Tibial nerve (tissue), 4 donors: Measurements from ENCODE around the gene SMARCD3. TPM values are rescaled to one million over a fixed set of nuclear protein-coding genes. Genes with fewer than 3 reads are reported as not detected.

Experiments used
- DNase-seq, 2 donors: peaks; one replicate each; pipeline ENCODE4 v3.0.0-alpha.2; 2019; ENCODE audit warnings: low spot score in 2 of 2
- H3K27ac ChIP-seq, 4 donors: fragments of 200-600 bp; sonication (generic) in 3 of 4; one replicate each; pipeline ENCODE4 v1.5.1; 2017 to 2019; ENCODE audit warnings: mild to moderate bottlenecking in 1 of 4
- H3K27me3 ChIP-seq, 2 donors: fragments of 200-600 bp; sonication (generic) in 1 of 2; one replicate each; pipeline versions ENCODE4 v1.5.1 to v1.6.0; 2017 to 2019
- H3K36me3 ChIP-seq, 3 donors: fragments of 200-600 bp; sonication (generic); one replicate each; pipeline ENCODE4 v1.5.1; 2018 to 2019
- H3K4me1 ChIP-seq, 4 donors: fragments of 200-600 bp; sonication (generic) in 3 of 4; one replicate each; pipeline ENCODE4 v1.5.1; 2017 to 2019
- H3K4me3 ChIP-seq, 4 donors: fragments of 200-600 bp; sonication (generic) in 3 of 4; one replicate each; pipeline ENCODE4 v1.5.1; 2017 to 2019; ENCODE audit warnings: mild to moderate bottlenecking in 1 of 4, moderate library complexity in 1 of 4
- H3K9me3 ChIP-seq, 4 donors: fragments of 200-600 bp; sonication (generic) in 3 of 4; one replicate each; pipeline ENCODE4 v1.5.1; 2017 to 2019
- CTCF ChIP-seq, 5 experiments: fragments of 200-600 bp in 3 of 5; fragments of 450-650 bp in 2 of 5; sonication (generic) in 3 of 5; IDR thresholded peaks; one replicate each; pipeline ENCODE4 v1.5.1; 2016 to 2019; ENCODE audit warnings: antibody characterized with exemption in 5 of 5, mild to moderate bottlenecking in 3 of 5, moderate library complexity in 2 of 5
- EP300 ChIP-seq, 2 donors: sonication (generic); formaldehyde crosslinking; IDR thresholded peaks; one replicate each; pipeline ENCODE4 v1.6.1; 2017; ENCODE audit warnings: antibody characterized with exemption in 2 of 2, mild to moderate bottlenecking in 1 of 2
- POLR2A ChIP-seq, 2 donors: fragments of 450-650 bp; IDR thresholded peaks; one replicate each; pipeline ENCODE4 v1.6.1; 2017; ENCODE audit warnings: antibody characterized with exemption in 2 of 2, mild to moderate bottlenecking in 2 of 2, moderate library complexity in 2 of 2
- WGBS, 2 donors: methylation state at CpG; one replicate each; pipeline ENCODE4 v1.1.5; 2018; 5-methylcytosine and 5-hydroxymethylcytosine counted together
- total RNA-seq, 4 donors: library from RNA; depleted of rRNA; stranded (reverse); fragments of >200 nt; gene quantifications; one replicate each; pipeline ENCODE4 v1.1.0, GENCODE V29; 2016

The SMARCD3 gene
- total RNA-seq, 4 donors from 2014 or later, result 55.5 to 97.2 (median 77.3) TPM

GRCh38 chr7:151229249-151229648, 19.2 kb downstream of the SMARCD3 start:
- H3K4me3 ChIP-seq, result no peak overlapping the region
- TF ChIP-seq CTCF (IDR thresholded peaks at IDR 0.05) (no peak), POLR2A (IDR thresholded peaks at IDR 0.05) (no peak), EP300 (IDR thresholded peaks at IDR 0.05) (no peak)
- H3K36me3 ChIP-seq, result peaks cover 0 to 8% (median 2%) of the 10 kb centered on the region in 3 donors
- DNase-seq, result no peak
- 89 to 90% methylated on average over 10 of the region's 10 CpGs for WGBS, 2 donors
- H3K9me3 ChIP-seq, result no peaks in the 10 kb centered on the region
- peaks cover 0 to 48% (median 32%) of the 10 kb centered on the region in 4 donors for H3K4me1 ChIP-seq
- H3K27ac ChIP-seq, result no peak overlapping the region
- H3K27me3 ChIP-seq, result no peaks in the 10 kb centered on the region

GRCh38 chr7:151228024-151228866, 20.2 kb downstream of the SMARCD3 start:
- Histone ChIP-seq H3K27ac (peak overlapping the region in 3 of 4 donors; percentile 66 to 79 (median 75)), H3K4me3 (peak overlapping the region; percentile 43 to 87 (median 66)), H3K27me3 (no peaks in the 10 kb centered on the region), H3K4me1 (peaks cover 0 to 38% (median 24%) of the 10 kb centered on the region in 4 donors), H3K9me3 (no peaks in the 10 kb centered on the region), H3K36me3 (peaks cover 0 to 18% (median 2%) of the 10 kb centered on the region in 3 donors)
- WGBS, 2 donors, result 73 to 75% methylated on average over 10 of the region's 10 CpGs
- DNase-seq, result no peak
- TF ChIP-seq EP300 (IDR thresholded peaks at IDR 0.05) (no peak), CTCF (IDR thresholded peaks at IDR 0.05) (no peak), POLR2A (IDR thresholded peaks at IDR 0.05) (no peak)

- no peaks in the 10 kb centered on the region for H3K27me3 ChIP-seq
- TF ChIP-seq CTCF (IDR thresholded peaks at IDR 0.05) (peak in 1 of 5 experiments; percentile 46), EP300 (IDR thresholded peaks at IDR 0.05) (peak; percentile 80 to 89), POLR2A (IDR thresholded peaks at IDR 0.05) (peak in 1 of 2 donors; percentile 52)
- peak; percentile 100 for DNase-seq
- peaks cover 0 to 29% (median 2%) of the 10 kb centered on the region in 3 donors for H3K36me3 ChIP-seq
- H3K4me1 ChIP-seq, result peaks cover 0 to 33% (median 19%) of the 10 kb centered on the region in 4 donors
- H3K4me3 ChIP-seq, result peak within 1 kb of the TSS; percentile 43 to 95 (median 84)
- peak within 1 kb of the TSS in 3 of 4 donors; percentile 66 to 83 (median 83) for H3K27ac ChIP-seq
- no peaks in the 10 kb centered on the region for H3K9me3 ChIP-seq
- 1% methylated on average over 68 of the region's 68 CpGs for WGBS, 2 donors
Observed at GRCh38 chr7:151226875-151227782, 21.4 kb downstream of the SMARCD3 start, which contains the start of gene ABCF2. Gene ABCF2 (minus strand): TSS chr7:151227205. CDS start chr7:151226458, 747 bp downstream.

- Histone ChIP-seq H3K27ac (peak overlapping the region in 3 of 4 donors; percentile 66 to 83 (median 83)), H3K4me1 (peaks cover 0 to 27% (median 15%) of the 10 kb centered on the region in 4 donors), H3K27me3 (no peaks in the 10 kb centered on the region), H3K4me3 (peak overlapping the region; percentile 43 to 95 (median 84)), H3K9me3 (no peaks in the 10 kb centered on the region), H3K36me3 (peaks cover 2 to 35% (median 3%) of the 10 kb centered on the region in 3 donors)
- 0 to 2% methylated on average over 15 of the region's 15 CpGs for WGBS, 2 donors
- TF ChIP-seq CTCF (IDR thresholded peaks at IDR 0.05) (no peak), EP300 (IDR thresholded peaks at IDR 0.05) (no peak), POLR2A (IDR thresholded peaks at IDR 0.05) (no peak)
- DNase-seq, result no peak
Observed at GRCh38 chr7:151226560-151226874, 22.0 kb downstream of the SMARCD3 start.
